HL-60/S4 treated with phorbol 12-myristate 13-acetate at 8.2 ng/mL for 4 days and 3 days (cell line): Measurements from ENCODE around the gene ADH1C.
"Not testable (repeated sequence)": the region's sequence is repeated elsewhere in the genome, so short reads cannot be mapped to it uniquely, and the experiment has no call there.

Experiments
- in situ Hi-C: fragments of 300-500 bp; cut with MboI; formaldehyde crosslinking; loops from 2 replicates; pipeline ENCODE4 v1.15.0; 2022; ENCODE audit warnings: low sequenced_read_pairs

Gene ADH1C

GRCh38 chr4:99359480-99360204 is 7.1 kb upstream of the ADH1C start:
- in situ Hi-C loops: no loop called here

- in situ Hi-C loops: no loop called here
These were observed 5.4 kb upstream of the ADH1C start for GRCh38 chr4:99357948-99358347.

GRCh38 chr4:99356992-99357391 is 4.4 kb upstream of the ADH1C start:
- in situ Hi-C loops: no loop called here

GRCh38 chr4:99356149-99356548 is 3.6 kb upstream of the ADH1C start:
- in situ Hi-C loops: not testable (repeated sequence)

- in situ Hi-C loops: no loop called here
These were observed 1.1 kb downstream of the ADH1C start for GRCh38 chr4:99351487-99351886.

GRCh38 chr4:99349338-99349737 is 3.2 kb downstream of the ADH1C start:
- in situ Hi-C loops: no loop called here

GRCh38 chr4:99342624-99343023 is 9.9 kb downstream of the ADH1C start:
- in situ Hi-C loops: not testable (repeated sequence)

- in situ Hi-C loops: no loop called here
These were observed 11.1 kb downstream of the ADH1C start for GRCh38 chr4:99341426-99341825.

GRCh38 chr4:99339172-99339571 is 13.4 kb downstream of the ADH1C start:
- in situ Hi-C loops: no loop called here

GRCh38 chr4:99336553-99336952 is 16.0 kb downstream of the ADH1C start:
- in situ Hi-C loops: no loop called here

GRCh38 chr4:99334880-99335279 is 17.7 kb downstream of the ADH1C start:
- in situ Hi-C loops: no loop called here

GRCh38 chr4:99330648-99331047 is 21.9 kb downstream of the ADH1C start:
- in situ Hi-C loops: no loop called here

GRCh38 chr4:99329876-99330275 is 22.7 kb downstream of the ADH1C start:
- in situ Hi-C loops: no loop called here

- in situ Hi-C loops: no loop called here
These were observed 27.6 kb downstream of the ADH1C start for GRCh38 chr4:99324979-99325378.

- in situ Hi-C loops: no loop called here
These were observed 28.2 kb downstream of the ADH1C start for GRCh38 chr4:99324361-99324760.

GRCh38 chr4:99323756-99324155 is 28.8 kb downstream of the ADH1C start:
- in situ Hi-C loops: no loop called here

GRCh38 chr4:99321241-99322191 is 31.0 kb downstream of the ADH1C start, which contains the start of gene ADH1B:
Gene ADH1B (minus strand): TSS chr4:99321401. CDS start chr4:99321331, 70 bp downstream.
- in situ Hi-C loops: no loop called here

GRCh38 chr4:99317811-99318210 is 34.7 kb downstream of the ADH1C start:
- in situ Hi-C loops: not testable (repeated sequence)

GRCh38 chr4:99317354-99317753 is 35.2 kb downstream of the ADH1C start:
- in situ Hi-C loops: no loop called here

- in situ Hi-C loops: no loop called here
These were observed 36.7 kb downstream of the ADH1C start for GRCh38 chr4:99315839-99316238.

GRCh38 chr4:99314211-99314610 is 38.3 kb downstream of the ADH1C start:
- in situ Hi-C loops: no loop called here

GRCh38 chr4:99310389-99310788 is 42.2 kb downstream of the ADH1C start:
- in situ Hi-C loops: no loop called here
